Activated CD4-positive, alpha-beta T cell treated with anti-CD3 and anti-CD28 coated beads, Interleukin-2, amount 50 U/mL, for 48 hours (primary cell): Measurements from ENCODE around the gene GPATCH2.
"Not testable (repeated sequence)": the region's sequence is repeated elsewhere in the genome, so short reads cannot be mapped to it uniquely, and the experiment has no call there.

Experiments
- DNase-seq, 2 experiments: peaks; one replicate each; pipeline ENCODE4 v3.0.0-alpha.2; 2020

The GPATCH2 gene

GRCh38 chr1:217433664-217434063, 197.2 kb downstream of the GPATCH2 start:
- DNase-seq: no peak

DNA sequence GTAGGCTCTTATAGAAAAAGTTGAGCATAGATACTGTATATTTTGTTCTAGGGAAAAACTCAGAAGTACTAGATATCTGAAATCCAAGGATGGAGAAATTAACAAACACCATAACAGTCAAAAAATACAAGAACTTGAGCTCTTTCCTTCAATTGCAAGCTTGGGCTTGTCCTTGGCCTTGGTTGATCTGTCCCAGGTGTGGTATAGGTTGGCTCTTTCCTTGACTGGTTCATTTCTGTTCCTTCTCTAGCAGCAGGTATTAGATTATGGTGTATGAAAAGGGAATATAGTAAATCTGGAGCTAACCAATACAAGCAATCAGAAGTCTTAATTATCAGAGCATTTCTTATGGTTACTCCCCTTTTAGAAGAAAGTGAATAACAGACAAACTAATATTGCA, 198.6 kb downstream of the GPATCH2 start:
- DNase-seq: no peak

- no peak for DNase-seq
These were observed 199.5 kb downstream of the GPATCH2 start for GRCh38 chr1:217431395-217431794.

DNA sequence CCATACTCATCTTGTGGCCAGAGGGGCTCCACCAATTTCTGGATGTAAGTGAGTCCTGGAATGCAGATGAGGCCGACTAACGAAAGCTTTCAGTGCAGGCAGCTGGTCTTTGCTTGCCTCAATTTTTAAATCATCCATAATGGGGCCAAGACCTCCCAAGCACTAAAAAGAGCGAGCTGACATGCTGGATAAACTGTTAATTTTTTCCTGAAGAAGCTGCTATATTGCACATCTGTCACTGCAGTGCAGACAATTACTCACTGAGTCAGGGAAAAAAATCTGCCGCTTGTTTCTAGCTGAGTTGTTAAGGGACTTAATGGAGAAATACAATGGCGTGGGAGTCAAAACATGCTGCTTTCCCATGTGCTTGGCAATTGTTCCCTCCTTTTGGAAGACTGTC, 205.5 kb downstream of the GPATCH2 start:
- no peak for DNase-seq

DNA sequence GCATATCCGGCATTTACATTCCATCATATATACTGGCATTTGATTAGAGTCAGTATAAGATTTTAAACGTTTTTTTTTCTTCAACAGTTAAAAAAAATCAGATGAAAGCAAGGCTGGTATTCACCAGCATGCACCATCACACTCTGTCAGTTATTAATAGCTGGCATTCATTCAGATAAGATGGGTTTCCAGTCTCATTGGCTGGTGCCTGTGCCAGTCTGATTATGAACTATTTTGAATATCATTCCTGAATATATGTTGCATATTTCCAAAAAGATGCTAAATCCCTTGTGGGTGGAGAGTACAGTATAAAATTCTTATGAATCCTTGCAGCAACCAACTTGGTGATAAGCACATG, 211.7 kb downstream of the GPATCH2 start:
- no peak for DNase-seq

GRCh38 chr1:217418269-217419193, 212.4 kb downstream of the GPATCH2 start:
- no peak for DNase-seq

GRCh38 chr1:217417363-217417762, 213.5 kb downstream of the GPATCH2 start:
- DNase-seq: no peak

DNA sequence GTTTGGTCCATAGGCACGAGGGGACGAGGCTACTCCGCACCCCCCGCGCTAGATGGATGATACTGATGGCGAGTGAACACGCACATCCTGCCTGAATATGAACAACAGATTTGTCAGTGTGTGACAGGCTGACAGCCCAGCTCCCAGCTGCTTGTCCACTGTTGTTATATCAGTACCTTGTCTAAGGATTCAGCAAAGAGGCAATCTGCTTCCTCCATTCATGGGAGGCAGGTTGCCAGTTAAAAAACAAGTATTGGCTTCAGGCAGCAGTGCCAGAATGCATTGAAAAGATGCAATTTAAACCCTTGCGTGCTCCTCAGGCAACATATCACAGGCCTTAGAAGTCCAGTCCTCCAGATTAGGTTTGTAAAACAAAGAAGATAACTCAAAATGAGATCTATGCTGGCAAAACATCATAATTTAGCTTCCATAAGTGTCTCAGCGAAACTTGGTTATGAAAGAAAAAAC, 223.3 kb downstream of the GPATCH2 start:
- DNase-seq: no peak

- no peak for DNase-seq
These were observed 227.7 kb downstream of the GPATCH2 start for GRCh38 chr1:217403026-217403720.

GRCh38 chr1:217402301-217402700, 228.6 kb downstream of the GPATCH2 start:
- no peak for DNase-seq

- no peak for DNase-seq
These were observed 237.0 kb downstream of the GPATCH2 start for GRCh38 chr1:217393896-217394295.

GRCh38 chr1:217392441-217392840, 238.4 kb downstream of the GPATCH2 start:
- no peak for DNase-seq

- DNase-seq: no peak
These were observed 241.0 kb downstream of the GPATCH2 start for GRCh38 chr1:217389895-217390294.

- no peak for DNase-seq
These were observed 242.3 kb downstream of the GPATCH2 start for GRCh38 chr1:217388522-217389065.

DNA sequence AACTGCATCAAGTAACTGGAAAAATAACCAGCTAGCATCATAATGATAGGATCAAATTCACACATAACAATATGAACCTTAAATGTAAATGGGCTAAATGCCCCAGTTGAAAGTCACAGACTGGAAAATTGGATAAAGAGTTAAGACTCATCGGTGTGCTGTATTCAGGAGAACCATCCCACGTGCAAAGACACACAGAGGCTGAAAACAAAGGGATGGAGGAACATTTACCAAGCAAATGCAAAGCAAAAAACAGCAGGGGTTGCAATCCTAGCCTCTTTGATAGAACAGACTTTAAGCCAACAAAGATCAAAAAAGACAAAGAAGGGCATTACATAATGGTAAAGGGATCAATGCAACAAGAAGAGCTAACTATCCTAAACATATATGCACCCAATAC, 249.1 kb downstream of the GPATCH2 start:
- DNase-seq: not testable (repeated sequence)

DNA sequence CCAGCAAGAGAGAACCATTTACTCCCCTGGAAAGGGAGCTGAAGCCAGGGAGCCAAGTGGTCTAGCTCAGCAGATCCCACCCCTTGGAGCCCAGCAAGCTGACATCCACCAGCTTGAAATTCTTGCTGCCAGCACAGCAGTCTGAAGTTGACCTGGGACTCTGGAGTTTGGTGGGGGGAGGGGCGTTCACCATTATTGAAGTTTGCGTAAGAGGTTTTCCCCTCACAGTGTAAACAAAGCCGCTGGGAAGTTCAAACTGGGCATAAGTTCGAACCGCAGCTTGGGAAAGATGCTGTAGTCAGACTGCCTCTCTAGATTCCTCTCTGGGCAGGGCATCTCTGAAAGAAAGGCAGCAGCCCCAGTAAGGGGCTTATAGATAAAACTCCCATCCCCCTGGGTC, 251.1 kb downstream of the GPATCH2 start:
- DNase-seq: not testable (repeated sequence)

GRCh38 chr1:217379336-217379735, 251.6 kb downstream of the GPATCH2 start:
- DNase-seq: no peak
